Psoas muscle (tissue), 8 donors: ENCODE measurements around the gene SF3B2. TPM values are rescaled to one million over a fixed set of nuclear protein-coding genes. Genes with fewer than 3 reads are reported as not detected.

Experiments
- ATAC-seq, 4 donors: fragments of 200-7000 bp; cut with Tn5 transposase; one replicate each; pipeline ENCODE4 v1.9.1; 2020; ENCODE audit warnings: moderate library complexity in 3 of 4, mild to moderate bottlenecking in 2 of 4
- DNase-seq, 2 donors: peaks; one replicate each; pipeline ENCODE4 v3.0.0-alpha.2; 2020
- H3K27ac ChIP-seq: fragments of 200-600 bp; one replicate; pipeline ENCODE4 v1.8.0; 2022
- H3K27me3 ChIP-seq, 3 donors: fragments of 200-600 bp in 1 of 3; one replicate each; pipeline versions ENCODE4 v1.6.1 to v1.8.0; 2013 to 2022; ENCODE audit warnings: low read length in 2 of 3, mild to moderate bottlenecking in 2 of 3, moderate library complexity in 1 of 3; ENCODE audit not compliant: insufficient read depth in 3 of 3
- H3K36me3 ChIP-seq, 2 donors: fragments of 200-600 bp in 1 of 2; one replicate each; pipeline versions ENCODE4 v1.6.1 to v1.8.0; 2013 to 2022; ENCODE audit warnings: low read depth in 1 of 2, mild to moderate bottlenecking in 1 of 2, moderate library complexity in 1 of 2; ENCODE audit not compliant: insufficient read depth in 1 of 2
- H3K4me1 ChIP-seq: fragments of 200-600 bp; one replicate; pipeline ENCODE4 v1.8.0; 2022
- H3K4me3 ChIP-seq: fragments of 200-600 bp; one replicate; pipeline ENCODE4 v1.8.0; 2022; ENCODE audit warnings: mild to moderate bottlenecking
- H3K9me3 ChIP-seq: fragments of 200-600 bp; one replicate; pipeline ENCODE4 v1.8.0; 2022
- CTCF ChIP-seq: fragments of 200-600 bp; IDR thresholded peaks from one replicate; pipeline ENCODE4 v1.8.0; 2022; ENCODE audit warnings: antibody characterized with exemption
- WGBS, 3 donors: extraction: QIAGEN DNeasy Blood & Tissue Kit; methylation state at CpG; one replicate each; pipeline versions ENCODE4 v1.1.6 to v1.1.7; 2013; 5-methylcytosine and 5-hydroxymethylcytosine counted together
- intact Hi-C, 2 donors: fragments of 100-400 bp; cut with DNase I; formaldehyde crosslinking; loops; one replicate each; pipeline versions ENCODE4 v1.11.0 to v1.14.2; 2022
- polyA plus RNA-seq, 3 donors: library from polyadenylated mRNA; stranded (reverse); fragments of 200-250 nt; gene quantifications; one replicate each; pipeline ENCODE4 v1.2.3, GENCODE V29; 2013
- total RNA-seq, 4 donors: library from RNA; stranded (reverse); fragmentation: NEBNext Ultra II Directional in 2 of 4; extraction: Animal tissue kit (Norgen Biotek cat#: 25700) in 2 of 4; gene quantifications; one replicate each; pipeline versions ENCODE4 v1.2.1 to v1.2.4, GENCODE V29; 2021 to 2023
- donor health status: healthy with polysubstance abuse.
- donor health status: DM: no; HTN: no; CAD: no; lungs with moderate emphysema.
- donor health status: Bipolar disorder and iron deficiency.
- donor health status: healthy.
- donor health status: DM: yes; HTN: yes; CAD: no.
- donor health status: DM: no; HTN: no; CAD: no.
- donor health status: DM: no; HTN: no; CAD: no.
- donor health status: DM: yes; HTN: yes; CAD: no.

The SF3B2 gene
- total and polyA plus RNA-seq, 7 donors = 62.8 to 135 (median 90.8) TPM

GRCh38 chr11:66100272-66101065 lies 48.3 kb downstream of the SF3B2 start:
- peak; percentile 56 to 64 for DNase-seq
- 45 to 48% (median 46%) methylated on average over 14 of the region's 14 CpGs for WGBS, 3 donors
- intact Hi-C loops = loop anchor here in 1 of 2 donors (10.0 kb wide), 1 partner anchor 94 kb away; no protein-coding TSS in a partner anchor

GRCh38 chr11:66101066-66101464 lies 48.9 kb downstream of the SF3B2 start:
- 80 to 86% (median 81%) methylated on average over 3 of the region's 3 CpGs for WGBS, 3 donors
- no peaks in the 10 kb centered on the region for H3K9me3 ChIP-seq
- no peak overlapping the region for H3K27ac ChIP-seq
- H3K4me1 ChIP-seq = no peaks in the 10 kb centered on the region
- no peak for DNase-seq
- no peak for ATAC-seq
- H3K27me3 ChIP-seq = no peaks in the 10 kb centered on the region
- no peaks in the 10 kb centered on the region for H3K36me3 ChIP-seq
- intact Hi-C loops = loop anchor here in 1 of 2 donors (10.0 kb wide), 1 partner anchor 94 kb away; no protein-coding TSS in a partner anchor
- no peak overlapping the region for H3K4me3 ChIP-seq
- no peak for TF ChIP-seq CTCF

More at GRCh38 chr11:66100272-66101065, 48.3 kb downstream of the SF3B2 start:
- no peaks in the 10 kb centered on the region for H3K27me3 ChIP-seq
- no peak overlapping the region for H3K27ac ChIP-seq
- no peaks in the 10 kb centered on the region for H3K9me3 ChIP-seq
- H3K4me1 ChIP-seq = no peaks in the 10 kb centered on the region
- no peak for TF ChIP-seq CTCF
- no peak overlapping the region for H3K4me3 ChIP-seq
- H3K36me3 ChIP-seq = no peaks in the 10 kb centered on the region
- peak; percentile 55 to 70 (median 66) for ATAC-seq

- TF ChIP-seq CTCF = no peak
- no peaks in the 10 kb centered on the region for H3K36me3 ChIP-seq
- H3K4me3 ChIP-seq = no peak overlapping the region
- 79 to 90% (median 87%) methylated on average over 4 of the region's 4 CpGs for WGBS, 3 donors
- no peaks in the 10 kb centered on the region for H3K27me3 ChIP-seq
- H3K9me3 ChIP-seq = no peaks in the 10 kb centered on the region
- DNase-seq (no peak), ATAC-seq (no peak)
- intact Hi-C loops = loop anchor here in 1 of 2 donors (10.0 kb wide), 1 partner anchor 91 kb away; no protein-coding TSS in a partner anchor
- H3K4me1 ChIP-seq = no peaks in the 10 kb centered on the region
- H3K27ac ChIP-seq = no peak overlapping the region
Measured at GRCh38 chr11:66104057-66104638, 52.0 kb downstream of the SF3B2 start.

- no peak for ATAC-seq
Measured at GRCh38 chr11:66106786-66107599, 54.8 kb downstream of the SF3B2 start.

More at GRCh38 chr11:66106786-66107599, 54.8 kb downstream of the SF3B2 start:
- no peaks in the 10 kb centered on the region for H3K36me3 ChIP-seq
- no peaks in the 10 kb centered on the region for H3K27me3 ChIP-seq
- H3K27ac ChIP-seq = no peak overlapping the region
- intact Hi-C loops = loop anchor here in 1 of 2 donors (10.0 kb wide), 1 partner anchor 88 kb away; no protein-coding TSS in a partner anchor
- TF ChIP-seq CTCF = no peak
- no peak for DNase-seq
- no peaks in the 10 kb centered on the region for H3K4me1 ChIP-seq
- WGBS, 3 donors = 84 to 87% (median 84%) methylated on average over 4 of the region's 4 CpGs
- H3K9me3 ChIP-seq = no peaks in the 10 kb centered on the region
- no peak overlapping the region for H3K4me3 ChIP-seq
